GM12891 (cell line): Measurements from ENCODE around the gene USP6NL.

ENCODE experiments used
- DNase-seq: peaks from one replicate; pipeline ENCODE4 v3.0.0; 2011; ENCODE audit warnings: low spot score; ENCODE audit not compliant: insufficient read length
- FAIRE-seq: peaks from 2 replicates; lab custom pipeline; 2011; peaks lifted over from hg19 to GRCh38; lab: Jason Lieb, UNC
- PAX5 ChIP-seq: IDR thresholded peaks from 2 replicates; pipeline ENCODE4 v1.6.1; 2011; ENCODE audit warnings: low read length, moderate library complexity, mild to moderate bottlenecking; ENCODE audit not compliant: insufficient read depth, severe bottlenecking
- POLR2A ChIP-seq: IDR thresholded peaks from 2 replicates; pipeline ENCODE4 v1.6.1; 2011; ENCODE audit warnings: low read depth, low read length, control low read depth
- POLR2AphosphoS5 ChIP-seq: IDR thresholded peaks from 2 replicates; pipeline ENCODE4 v1.6.1; 2011; ENCODE audit warnings: low read depth, low read length, control low read depth
- POU2F2 ChIP-seq: IDR thresholded peaks from 2 replicates; pipeline ENCODE4 v1.6.1; 2011; ENCODE audit warnings: low read depth, mild to moderate bottlenecking, control low read depth, low read length, moderate library complexity
- SPI1 ChIP-seq: IDR thresholded peaks from 2 replicates; pipeline ENCODE4 v1.6.1; 2011; ENCODE audit warnings: low read depth, low read length, control low read depth
- TAF1 ChIP-seq: IDR thresholded peaks from 2 replicates; pipeline ENCODE4 v1.6.1; 2011; ENCODE audit warnings: low read depth, low read length, control low read depth

The USP6NL gene

DNA sequence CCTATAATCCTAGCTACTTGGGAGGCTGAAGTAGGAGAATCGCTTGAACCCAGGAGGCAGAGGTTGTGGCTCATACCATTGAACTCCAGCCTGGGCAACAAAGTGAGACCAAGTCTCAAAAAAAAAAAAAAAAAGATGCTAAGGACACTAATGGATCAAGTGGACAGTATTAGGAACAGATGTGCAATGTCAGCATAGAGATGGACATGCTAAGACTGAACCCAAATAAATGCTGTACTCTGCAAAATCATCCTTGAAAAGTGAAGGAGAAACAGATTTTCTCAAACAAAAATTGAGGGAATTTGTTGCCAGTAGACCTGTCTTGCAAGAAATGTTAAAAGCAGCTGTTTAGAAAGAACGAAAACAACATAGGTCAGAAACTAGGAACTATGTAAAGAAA lies 194.5 kb downstream of the USP6NL start:
- FAIRE-seq, result no peak
- no peak for DNase-seq
- TF ChIP-seq POLR2A (no peak), POU2F2 (no peak), POLR2AphosphoS5 (no peak), SPI1 (no peak), TAF1 (no peak), PAX5 (no peak)

GRCh38 chr10:11415095-11415494 lies 196.4 kb downstream of the USP6NL start:
- FAIRE-seq, result no peak
- no peak for TF ChIP-seq PAX5
- no peak for TF ChIP-seq SPI1
- TF ChIP-seq POU2F2, result no peak
- TF ChIP-seq POLR2AphosphoS5, result no peak
- TF ChIP-seq POLR2A, result no peak
- no peak for TF ChIP-seq TAF1
- no peak for DNase-seq

- DNase-seq, result no peak
- TF ChIP-seq POLR2A (no peak), SPI1 (no peak), POLR2AphosphoS5 (no peak), TAF1 (no peak), PAX5 (no peak), POU2F2 (no peak)
- FAIRE-seq, result no peak
These were observed 197.0 kb downstream of the USP6NL start for GRCh38 chr10:11414314-11415038.

DNA sequence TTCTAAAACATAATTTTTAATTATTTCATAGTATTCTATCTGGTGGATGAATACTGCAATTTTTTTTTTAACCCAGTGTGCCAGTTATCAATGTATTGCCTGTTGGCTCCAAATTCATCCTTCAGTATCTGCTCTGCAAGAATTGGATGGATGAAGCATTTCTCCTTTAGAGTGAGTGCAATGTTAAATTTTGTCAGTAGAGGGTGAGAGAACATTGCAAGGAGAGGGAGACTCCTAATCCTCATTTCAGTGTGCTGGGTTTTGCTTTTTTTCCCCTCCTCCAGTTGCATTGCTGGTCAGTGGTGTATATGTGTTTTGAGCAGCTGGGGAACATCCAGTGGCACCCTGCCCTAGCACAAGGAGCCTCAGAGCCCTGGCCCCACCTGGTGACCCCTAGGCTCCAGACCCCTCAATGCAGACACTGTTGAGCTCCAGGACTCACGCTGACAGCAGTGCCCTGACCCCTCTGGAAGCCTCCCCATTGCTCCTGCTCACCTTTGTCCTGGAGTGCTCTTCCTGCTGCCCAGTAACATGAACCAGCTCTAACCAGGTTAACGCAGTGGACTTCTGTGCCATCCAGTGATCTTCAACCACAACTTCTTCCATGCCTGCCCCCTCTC lies 199.4 kb downstream of the USP6NL start:
- TF ChIP-seq POLR2A (no peak), POLR2AphosphoS5 (no peak), TAF1 (no peak), SPI1 (no peak), PAX5 (no peak), POU2F2 (no peak)
- FAIRE-seq (peak; percentile 74), DNase-seq (no peak)

DNA sequence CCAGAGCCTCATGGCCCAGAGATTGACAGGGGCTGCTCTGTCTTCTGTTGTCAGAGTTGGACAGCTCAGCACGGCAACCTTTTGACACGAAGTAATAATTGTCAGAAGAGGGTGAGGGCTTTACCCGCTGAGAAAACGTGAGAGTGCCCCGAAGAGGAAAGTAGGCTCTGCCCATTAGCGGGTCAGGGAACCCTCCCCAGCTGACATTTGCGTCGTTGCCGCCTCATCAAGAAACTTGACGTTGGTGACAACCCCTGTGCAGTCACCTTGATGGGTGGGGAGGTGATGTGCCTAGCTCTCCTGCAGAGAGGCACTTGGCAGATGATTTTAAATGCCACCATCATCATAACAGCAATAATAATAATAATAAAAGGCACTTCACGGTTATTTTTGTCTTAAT lies 202.1 kb downstream of the USP6NL start:
- DNase-seq (no peak), FAIRE-seq (no peak)
- TF ChIP-seq POU2F2, result no peak

DNA sequence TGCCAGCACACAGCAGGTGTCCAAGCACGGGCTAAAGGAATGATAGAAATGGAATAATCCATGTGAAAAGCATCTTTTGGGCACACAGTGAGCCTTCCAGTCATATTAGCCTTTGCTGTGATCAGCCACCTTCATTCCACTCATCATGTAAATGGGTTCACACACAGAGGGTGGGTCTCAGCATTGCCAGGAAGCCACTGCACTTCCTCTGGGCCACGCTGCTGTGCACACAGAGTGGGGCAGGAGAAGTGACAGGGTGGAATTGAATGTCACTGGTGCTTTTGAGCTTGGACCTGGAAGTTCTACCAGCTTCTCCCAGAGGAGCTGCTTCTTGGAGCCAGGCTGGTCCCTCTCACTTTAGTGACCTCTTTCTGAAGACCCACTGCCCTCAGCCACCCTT lies 203.5 kb downstream of the USP6NL start:
- TF ChIP-seq POLR2A (no peak), PAX5 (no peak), TAF1 (no peak)
- FAIRE-seq, result no peak
- no peak for DNase-seq

DNA sequence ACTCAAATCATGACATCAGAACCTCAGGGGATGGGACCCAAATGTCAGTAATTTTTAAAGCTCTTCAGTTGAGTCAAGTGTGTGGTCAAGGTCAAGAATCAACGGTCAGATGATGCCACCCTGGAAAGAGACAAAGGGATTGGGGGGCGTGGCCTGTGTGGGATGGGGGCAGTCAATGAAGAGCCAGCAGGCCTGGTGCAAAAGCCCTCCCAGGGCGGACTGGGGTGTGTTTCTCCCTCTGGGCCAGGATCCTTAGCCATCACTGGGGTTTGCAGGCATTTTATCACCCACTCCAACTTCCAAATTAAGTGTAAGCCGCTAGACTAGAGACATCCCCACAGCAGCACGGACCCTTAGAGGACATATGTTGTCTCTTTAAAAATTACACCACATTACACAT lies 204.7 kb downstream of the USP6NL start:
- TF ChIP-seq POLR2AphosphoS5 (no peak), POU2F2 (no peak), SPI1 (no peak), POLR2A (no peak), TAF1 (no peak), PAX5 (no peak)
- DNase-seq, result no peak
- no peak for FAIRE-seq

GRCh38 chr10:11404901-11405300 lies 206.5 kb downstream of the USP6NL start:
- FAIRE-seq (no peak), DNase-seq (no peak)
- TF ChIP-seq POU2F2 (no peak), POLR2AphosphoS5 (no peak), TAF1 (no peak), SPI1 (no peak), PAX5 (no peak), POLR2A (no peak)
